Hematopoietic multipotent progenitor cell treated with erythropoietin and hydrocortisone succinate and interleukin-3 and kit ligand, for 17 days (in vitro differentiated cells): ENCODE data around the gene PLXNC1.
"Not testable (repeated sequence)": the region's sequence is repeated elsewhere in the genome, so short reads cannot be mapped to it uniquely, and the experiment has no call there.

Source experiments
- DNase-seq: peaks from one replicate; pipeline ENCODE4 v3.0.0-alpha.2; 2015; ENCODE audit warnings: low spot score

Gene PLXNC1

DNA sequence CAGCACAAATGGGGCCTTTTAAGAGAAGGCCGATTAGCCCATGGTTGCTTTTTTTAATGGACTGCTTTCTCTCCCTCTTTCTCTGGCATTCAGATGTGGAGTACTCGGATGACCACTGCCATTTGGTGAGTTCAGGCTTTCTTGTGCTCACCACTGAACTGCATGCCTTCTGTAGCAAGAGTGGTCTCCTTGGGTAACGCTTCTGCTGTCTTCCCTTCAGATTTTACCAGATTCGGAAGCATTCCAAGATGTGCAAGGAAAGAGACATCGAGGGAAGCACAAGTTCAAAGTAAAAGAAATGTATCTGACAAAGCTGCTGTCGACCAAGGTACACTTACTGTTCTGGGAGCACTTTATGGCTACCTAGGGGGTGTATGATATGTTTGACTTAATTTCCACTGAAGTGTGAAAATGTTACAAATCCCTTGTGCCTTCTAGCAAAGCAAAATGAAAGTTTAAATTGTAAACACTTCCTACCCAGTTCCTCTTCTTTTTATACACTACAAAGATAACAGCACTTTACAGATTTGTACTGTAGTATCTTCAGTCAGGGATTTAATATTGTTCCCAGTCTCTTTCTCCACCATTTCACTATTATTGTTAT lies 148.8 kb downstream of the PLXNC1 start:
- DNase-seq: no peak

DNA sequence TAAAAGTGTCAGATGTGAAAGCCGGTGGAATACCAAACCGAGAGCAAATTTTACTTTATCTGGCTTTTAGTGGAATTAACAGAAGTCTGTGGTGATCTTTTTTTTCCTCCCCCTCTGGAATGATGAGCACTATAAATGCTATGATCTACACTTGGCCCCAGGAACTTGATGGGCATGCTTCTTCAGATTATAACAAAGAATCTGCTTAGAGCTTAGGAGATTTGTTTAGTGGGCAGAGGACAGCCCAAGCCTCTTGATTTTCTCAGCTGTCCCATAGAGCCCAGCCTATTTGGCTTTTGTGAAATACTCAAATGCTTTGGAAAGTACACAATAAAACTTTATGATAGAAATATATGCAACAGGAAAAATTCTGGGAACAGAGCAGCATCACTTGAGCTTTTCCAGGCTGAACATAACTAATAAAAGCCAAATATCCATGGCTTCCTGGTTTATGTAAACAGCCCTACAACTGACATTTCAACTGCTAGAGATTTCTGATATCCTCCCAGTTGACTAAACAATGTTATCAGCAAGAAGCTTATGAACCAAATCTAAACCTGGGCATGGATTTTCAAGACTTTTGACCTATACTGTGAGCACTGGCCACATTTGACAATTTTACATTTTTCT lies 149.6 kb downstream of the PLXNC1 start:
- DNase-seq: no peak

DNA sequence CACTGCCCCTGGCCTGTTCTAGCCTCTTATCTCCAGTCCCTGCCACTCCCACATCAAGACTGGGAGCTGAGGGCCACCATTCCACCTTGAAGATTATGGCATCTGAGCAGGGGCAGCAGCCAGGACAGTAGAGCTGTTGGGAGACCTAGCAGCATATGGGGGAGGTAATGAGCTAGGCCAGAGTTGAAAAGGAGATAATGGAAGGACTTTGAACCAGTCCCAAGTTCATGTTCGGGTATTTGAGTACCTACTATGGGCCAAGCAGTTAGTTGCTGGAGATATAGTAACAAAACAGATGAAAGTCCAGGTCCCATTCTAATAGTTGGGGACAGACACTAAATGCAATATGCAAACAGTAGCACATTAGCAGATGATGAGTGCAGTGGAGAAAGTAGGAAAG lies 151.5 kb downstream of the PLXNC1 start:
- no peak for DNase-seq

DNA sequence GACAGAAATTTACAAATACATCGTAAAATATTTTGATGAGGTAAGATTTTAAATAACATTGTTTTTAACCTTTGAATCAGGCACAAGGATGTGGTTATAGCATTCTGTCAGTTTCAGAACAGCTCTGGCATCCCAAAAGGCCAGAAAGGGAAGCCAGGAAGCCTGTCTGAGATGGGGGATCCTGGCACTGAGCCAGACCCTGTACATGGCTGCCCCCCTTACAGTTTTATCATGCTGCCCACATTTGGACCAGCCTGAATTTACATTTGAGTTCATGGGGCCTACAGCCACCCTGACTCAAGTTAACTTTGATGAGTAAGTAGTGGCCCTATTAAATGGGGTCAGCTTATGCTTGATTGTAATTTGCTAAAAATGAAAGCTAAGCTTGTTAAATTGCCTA lies 155.6 kb downstream of the PLXNC1 start:
- DNase-seq: no peak

DNA sequence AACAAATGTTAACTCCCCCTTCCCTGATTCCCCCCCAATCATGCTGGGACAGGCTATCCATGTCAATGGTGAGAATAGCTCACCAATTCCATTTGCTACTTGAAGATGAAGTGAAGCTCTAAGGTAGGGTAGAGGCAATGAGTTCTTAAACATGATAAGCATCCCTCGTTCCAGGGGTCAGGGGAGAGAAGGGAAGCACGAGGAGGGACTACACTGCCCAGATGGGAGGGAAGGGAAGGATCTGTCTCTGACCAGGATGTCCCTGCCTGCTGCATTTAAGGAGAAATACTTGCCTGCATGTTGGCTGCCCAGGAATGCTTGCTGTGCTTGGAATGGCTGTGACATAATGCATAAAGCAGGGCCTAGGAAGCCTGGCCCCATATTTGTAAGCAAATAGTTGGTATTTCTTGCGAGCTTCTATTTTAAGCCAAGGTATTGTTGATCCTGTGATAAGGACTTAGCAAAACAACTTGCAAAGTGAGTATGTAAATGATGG lies 156.2 kb downstream of the PLXNC1 start:
- DNase-seq: no peak

DNA sequence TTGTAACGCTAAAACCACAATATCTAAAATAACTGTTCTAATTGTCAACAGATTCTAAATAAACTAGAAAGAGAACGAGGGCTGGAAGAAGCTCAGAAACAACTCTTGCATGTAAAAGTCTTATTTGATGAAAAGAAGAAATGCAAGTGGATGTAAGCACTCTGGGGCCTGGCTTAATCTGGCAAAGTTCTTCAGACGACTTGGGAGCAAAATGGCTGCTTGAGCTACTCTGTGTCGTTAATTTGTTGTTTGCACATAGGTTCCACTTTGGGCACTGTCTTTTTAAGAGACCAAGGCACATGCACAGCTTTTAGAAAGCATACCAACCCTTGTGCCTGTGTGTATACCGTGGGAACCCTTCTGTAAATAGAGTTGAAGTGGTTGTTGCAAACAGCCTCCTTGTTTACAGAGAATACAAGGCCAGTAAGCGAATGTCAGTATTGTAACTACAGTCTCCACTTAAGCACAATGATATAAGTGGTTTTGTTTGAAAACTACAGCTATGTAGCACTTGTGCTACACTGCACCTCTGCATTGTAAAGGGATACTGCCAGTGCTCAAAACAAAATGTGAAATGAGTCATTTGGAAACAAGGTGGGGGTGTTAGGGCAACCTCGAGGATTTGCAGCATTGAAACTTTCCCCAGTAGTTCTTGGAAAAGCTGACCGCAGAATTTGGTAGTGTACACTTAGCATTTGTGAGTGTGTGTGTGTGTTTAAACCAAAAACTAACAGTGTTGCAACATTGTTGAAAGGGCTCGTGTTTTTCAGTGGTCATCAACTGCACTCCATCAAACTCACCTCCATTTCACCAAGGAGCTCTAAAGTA lies 157.0 kb downstream of the PLXNC1 start:
- DNase-seq: no peak

DNA sequence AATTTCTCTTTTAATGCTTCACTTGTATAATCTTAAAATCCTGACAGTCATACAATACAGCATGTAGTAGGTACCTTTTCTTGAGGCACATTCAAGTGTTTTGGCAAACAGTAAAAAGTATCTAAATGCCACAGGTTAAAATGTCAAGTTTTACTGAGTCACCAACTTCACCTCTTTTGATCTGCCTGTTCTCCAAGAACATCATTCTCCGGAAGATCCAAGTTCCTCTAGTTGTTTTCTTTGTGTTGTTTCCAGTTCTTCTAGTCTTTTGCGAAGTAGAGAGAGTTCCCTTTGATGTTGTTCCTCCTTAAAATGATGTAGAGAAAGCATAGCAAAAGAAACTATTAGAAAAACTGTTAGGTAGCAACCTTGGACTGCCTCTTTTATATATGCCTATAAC lies 160.2 kb downstream of the PLXNC1 start:
- DNase-seq: no peak

DNA sequence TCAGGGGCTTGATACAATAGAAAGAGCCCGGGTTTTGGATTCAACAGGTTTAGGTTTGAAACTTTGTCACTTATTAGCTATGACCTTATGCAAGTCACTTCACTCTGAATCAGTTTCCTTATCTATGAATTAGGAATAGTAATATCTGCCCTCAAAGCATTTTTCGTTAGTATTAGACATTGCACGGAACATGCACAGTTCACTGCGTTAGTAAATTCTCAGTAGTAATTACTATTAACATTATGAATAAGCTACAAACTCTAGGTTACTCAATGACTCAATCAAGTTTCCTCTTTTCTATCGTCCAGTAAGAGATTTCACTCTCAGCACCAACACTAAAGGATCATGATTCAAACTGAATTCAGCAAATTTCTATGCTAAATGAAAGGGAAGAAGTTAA lies 161.0 kb downstream of the PLXNC1 start:
- DNase-seq: no peak

DNA sequence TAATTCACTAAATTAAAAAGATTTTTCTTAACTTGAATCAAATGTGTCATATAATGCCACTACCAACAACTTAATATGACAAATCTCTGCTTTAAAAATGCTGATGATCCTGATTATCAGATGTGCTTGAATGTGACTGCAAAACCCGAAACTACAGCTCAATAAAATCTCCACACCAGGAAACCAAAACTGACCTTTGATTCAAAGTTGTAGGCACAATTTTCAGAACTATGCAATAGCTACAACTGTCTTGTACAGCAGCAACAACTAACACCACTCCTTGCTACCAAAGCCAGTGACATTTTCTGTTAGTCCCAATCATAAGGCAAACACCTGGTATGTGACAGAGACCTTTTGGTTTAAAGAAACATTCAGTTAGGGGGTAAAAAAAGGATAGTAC lies 164.0 kb downstream of the PLXNC1 start:
- no peak for DNase-seq

DNA sequence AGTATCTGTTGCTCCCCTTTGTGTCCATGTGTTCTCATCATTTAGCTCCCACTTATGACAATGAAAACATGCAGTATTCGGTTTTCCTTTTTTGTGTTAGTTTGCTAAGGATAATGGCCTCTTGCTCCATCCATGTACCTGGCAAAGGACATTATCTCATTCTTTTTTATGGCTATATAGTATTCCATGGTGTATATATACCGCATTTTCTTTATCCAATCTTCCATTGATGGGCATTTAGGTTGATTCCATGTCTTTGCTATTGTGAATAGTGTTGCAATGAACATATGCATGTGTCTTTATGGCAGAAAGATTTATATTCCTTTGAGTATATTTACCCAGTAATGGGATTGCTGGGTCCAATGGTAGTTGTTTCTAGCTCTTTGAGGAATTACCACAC lies 168.2 kb downstream of the PLXNC1 start:
- DNase-seq: not testable (repeated sequence)

DNA sequence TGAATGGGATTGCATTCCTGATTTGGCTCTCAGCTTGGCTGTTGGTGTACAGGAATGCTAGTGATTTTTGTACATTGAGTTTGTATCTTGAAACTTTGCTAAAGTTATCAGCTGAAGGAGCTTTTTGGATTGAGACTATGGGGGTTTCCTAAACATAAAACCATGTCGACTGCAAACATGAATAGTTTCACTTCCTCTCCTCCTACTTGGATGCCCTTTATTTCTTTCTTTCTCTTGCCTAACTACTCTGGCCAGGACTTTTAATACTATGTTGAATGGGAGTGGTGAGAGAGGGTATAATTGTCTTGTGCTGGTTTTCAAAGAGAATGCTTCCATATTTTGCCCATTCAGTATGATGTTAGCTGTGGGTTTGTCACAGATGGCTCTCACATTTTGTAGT lies 169.8 kb downstream of the PLXNC1 start:
- DNase-seq: no peak

DNA sequence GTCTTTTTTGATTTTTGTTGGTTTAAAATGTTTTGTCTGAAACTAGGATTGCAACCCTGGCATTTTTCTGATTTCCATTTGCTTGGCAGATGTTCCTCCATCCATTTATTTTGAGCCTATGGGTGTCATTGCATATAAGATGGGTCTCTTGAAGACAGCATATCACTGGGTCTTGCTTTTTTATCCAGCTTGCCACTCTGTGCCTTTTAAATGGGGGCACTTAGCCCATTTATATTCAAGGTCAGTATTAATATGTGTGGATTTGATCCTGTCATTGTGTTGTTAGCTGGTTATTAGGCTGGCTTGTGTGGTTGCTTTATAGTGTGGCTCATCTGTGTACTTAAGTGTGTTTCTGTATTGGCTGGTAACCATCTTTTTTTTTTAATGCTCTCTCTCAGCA lies 171.7 kb downstream of the PLXNC1 start:
- DNase-seq: no peak

DNA sequence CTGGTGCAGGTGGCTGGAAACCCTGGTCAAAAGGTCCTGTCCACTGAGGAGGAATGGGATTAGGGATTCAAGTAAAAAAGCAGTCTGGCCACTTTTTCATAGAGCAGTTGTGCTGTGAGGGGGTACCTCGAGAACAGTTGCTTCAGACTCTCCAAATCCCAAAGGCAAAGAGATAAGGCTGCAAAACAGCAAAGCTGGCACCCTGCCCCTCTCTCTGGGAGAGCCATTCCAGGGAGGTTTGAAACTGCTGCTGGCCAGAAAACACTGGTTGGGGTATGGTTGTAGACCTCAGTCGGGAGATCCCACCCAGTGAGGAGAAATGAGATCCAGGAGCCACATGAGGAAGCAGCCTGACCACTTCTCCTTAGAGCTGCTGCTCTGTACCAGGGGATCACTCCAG lies 174.0 kb downstream of the PLXNC1 start:
- DNase-seq: no peak

DNA sequence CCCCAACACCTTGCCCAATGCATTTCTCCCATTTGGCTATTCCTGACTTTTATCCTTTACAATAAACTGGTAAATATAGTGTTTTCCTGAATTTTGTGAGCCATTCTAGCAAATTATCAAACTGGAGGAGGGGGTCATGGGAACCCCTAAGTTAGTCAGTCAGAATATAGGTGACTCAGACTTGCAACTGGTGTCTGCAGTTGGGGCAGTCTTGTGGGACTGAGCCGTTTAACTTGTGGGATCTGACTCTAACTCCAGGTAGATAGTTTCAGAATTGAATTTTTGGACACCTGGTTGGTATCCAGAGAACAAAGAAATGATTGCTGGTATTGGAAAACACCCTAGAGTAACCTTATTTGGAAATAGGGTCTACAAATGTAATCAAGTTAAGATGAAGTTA lies 177.9 kb downstream of the PLXNC1 start:
- no peak for DNase-seq

DNA sequence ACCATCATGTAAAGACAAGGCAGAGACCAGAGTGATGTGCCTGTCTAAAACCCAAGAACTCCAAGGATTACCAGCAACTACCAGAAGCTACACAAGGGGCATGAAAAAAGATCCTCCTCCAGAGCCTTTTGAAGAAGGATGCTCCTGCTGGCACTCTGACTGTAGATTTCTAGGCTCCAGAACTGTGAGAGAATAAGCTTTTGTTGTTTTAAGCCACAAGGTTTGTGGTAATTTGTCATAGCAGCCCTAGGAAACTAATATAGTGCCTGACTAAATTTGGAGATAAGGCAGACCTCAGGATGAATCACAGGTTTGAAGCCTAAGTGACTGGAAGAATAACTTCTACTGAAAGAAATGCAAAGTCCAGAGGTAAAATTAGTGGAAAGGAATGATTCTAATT lies 178.3 kb downstream of the PLXNC1 start:
- no peak for DNase-seq

DNA sequence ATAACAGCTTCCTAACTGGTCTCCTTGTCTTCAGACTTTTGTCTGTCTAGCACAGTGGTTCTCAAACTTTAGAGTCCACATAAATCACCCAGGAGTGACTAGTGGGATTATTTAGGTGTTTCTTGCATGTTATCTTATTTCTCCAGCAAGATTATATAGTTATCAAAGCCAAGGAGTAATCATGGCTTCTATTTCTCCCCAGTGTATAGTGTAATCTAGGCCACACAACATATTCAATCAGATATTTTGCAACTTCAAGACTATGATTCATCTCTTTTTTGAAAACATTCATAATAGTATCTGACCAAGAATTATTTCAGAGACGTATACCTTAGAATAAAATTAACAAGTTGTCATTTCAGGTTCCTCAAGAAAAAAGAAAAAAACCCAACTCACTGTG lies 179.4 kb downstream of the PLXNC1 start:
- DNase-seq: no peak

DNA sequence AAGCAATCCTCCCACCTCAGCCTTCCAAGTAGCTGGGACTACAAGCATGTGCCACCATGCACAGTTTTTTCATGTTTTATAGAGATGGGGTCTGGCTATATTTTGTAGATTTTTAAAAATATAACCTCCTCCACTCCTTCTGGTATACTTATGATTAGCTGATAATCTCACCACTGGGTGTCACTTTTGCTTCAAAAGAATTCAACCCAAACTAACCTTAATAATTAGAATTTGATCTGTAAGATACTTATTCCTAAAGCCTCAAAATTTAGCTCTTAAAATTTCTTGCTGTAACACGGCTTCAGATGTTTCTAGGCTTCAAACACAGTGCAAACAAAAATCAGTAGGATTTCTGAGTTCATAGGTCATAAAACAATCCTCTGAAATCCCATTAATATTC lies 181.0 kb downstream of the PLXNC1 start:
- no peak for DNase-seq

DNA sequence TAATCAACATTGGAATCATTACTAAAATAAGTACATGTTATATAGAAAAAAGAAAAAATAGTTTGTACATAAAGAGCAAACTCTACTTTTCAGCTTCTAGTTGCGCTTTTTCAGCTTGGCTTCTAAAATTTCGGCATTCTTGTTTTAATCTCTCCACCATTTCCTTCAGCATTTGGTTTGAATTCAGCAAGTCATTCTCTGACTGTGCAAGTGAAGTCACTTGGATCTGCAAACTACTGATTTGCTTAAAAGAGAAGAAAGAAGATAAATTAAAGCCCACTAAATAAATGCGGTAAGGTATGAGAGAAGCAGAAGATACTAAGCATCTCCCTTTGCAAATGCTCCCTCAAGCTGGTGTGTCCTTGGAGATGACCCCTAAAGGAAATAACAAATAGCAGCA lies 185.0 kb downstream of the PLXNC1 start:
- no peak for DNase-seq

DNA sequence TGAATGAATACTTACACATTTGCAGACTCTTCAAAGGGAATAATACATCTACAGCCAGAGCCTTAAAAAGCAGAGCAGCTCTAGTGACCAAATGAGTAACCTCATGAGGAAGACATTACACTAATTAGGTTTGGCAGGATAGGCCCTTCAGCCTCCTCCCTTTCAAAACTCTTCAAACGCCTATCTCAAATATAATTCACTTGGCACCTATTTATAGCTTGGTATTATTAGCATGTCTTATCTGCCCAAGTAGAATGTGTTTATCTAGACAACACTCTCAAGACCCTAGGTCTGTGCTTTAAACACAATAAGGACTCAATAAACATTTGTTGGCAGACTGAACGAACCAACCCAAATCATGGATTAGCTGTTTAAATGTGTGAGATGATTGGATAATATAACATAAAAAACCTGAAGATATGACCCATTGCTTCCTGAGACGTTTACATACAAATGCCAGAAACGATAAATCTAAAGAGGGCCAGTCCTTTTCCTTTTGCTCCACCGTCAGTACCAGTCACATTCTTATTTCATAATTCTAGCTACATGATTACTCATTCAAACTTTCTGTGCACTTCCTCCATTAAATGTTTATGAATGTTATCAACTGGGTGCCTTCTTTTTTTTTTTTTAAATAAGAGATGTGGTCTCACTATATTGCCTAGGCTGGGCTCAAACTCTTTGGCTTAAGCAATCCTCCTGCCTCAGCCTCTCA lies 188.0 kb downstream of the PLXNC1 start:
- DNase-seq: no peak

DNA sequence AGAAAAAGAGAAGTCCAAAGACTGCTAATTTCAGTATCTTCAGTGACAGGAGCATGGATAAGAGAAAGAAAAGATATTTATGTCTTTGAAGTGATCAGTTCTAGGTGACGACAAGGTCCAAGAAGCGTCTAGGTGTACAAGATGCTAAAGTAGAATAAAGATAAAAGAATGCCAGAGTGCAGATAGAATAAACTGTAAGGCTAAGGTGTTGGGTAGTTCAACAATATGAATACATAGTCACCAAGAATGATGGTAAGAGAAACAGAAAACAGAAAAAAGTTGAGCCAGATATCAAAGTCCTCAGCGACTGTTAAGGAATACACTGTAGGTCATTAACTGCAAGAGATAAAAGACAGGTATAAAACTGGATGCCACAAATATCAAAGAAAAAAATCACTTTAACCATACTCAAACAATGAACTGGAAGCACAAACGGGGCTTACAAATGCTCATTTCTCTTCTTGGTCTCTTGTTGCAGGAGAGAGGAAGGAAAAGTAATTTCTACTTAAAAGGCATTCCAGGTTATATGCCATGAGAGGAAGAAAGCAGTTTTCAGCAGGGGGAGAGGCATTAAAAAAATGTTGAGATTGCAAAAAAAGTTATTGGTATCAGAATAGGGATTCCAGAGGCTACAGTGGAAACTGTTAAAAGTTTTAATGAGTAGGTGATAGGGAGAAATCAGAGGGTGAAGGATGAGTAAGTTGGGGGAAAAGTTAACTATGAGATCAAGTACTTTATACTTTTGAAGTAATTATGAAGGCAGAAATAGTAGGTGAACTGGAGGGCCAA lies 189.8 kb downstream of the PLXNC1 start:
- no peak for DNase-seq

DNA sequence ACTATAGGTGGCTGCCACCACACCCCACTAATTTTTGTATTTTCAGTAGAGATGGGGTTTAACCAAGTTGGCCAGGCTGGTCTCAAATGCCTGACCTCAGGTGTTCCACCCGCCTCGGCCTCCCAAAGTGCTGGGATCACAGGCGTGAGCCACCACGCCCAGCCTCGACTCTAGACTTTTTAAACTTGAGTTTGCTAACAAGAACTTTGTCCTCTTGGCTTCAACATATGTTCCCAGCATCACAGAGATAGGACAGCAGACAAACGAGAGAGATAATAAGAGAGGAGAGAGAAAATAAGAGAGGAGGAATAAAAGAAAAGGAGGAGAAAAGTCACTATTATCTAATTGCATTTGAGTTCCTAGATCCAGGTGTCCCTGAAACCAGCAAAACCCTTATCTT lies 192.2 kb downstream of the PLXNC1 start:
- no peak for DNase-seq

DNA sequence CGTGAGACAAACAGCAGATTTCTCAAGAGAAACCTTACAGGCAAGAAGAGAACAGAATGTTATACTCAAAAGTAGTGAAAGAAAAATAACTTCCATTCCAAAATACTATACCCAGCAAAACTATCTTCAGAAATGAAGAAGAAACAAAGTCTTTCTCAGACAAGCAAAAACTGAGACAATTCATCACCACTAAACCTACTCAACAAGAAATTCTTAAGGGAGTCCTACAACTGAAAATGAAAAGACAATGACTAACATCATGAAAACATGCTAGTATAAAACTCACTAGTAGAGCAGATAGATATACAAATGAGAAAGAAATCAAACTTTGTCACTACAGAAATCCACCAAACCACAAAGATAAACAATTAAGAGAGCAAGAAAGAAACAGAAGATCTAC lies 204.8 kb downstream of the PLXNC1 start:
- no peak for DNase-seq
